CD4-positive, CD25-positive, alpha-beta regulatory T cell (primary cell): ENCODE data around the gene ISX. TPM values are rescaled to one million over a fixed set of nuclear protein-coding genes. Genes with fewer than 3 reads are reported as not detected.
"Not testable (repeated sequence)": the region's sequence is repeated elsewhere in the genome, so short reads cannot be mapped to it uniquely, and the experiment has no call there.

ENCODE experiments used
- ATAC-seq, 2 donors: fragments of 150-1000 bp; cut with Tn5 transposase; one replicate each; pipeline ENCODE4 v1.10.0; 2021; ENCODE audit warnings: low read depth in 2 of 2, moderate number of reproducible peaks in 2 of 2, moderate library complexity in 1 of 2
- DNase-seq, 3 donors: peaks; one replicate each; pipeline versions ENCODE4 v3.0.0 to v3.0.0-alpha.2; 2012 to 2022; ENCODE audit warnings: mixed read lengths in 1 of 3
- H3K27ac ChIP-seq: one replicate; pipeline ENCODE4 v1.7.0; 2013; ENCODE audit warnings: mild to moderate bottlenecking, low read length; ENCODE audit not compliant: insufficient read depth, poor library complexity, severe bottlenecking
- H3K27me3 ChIP-seq: one replicate; pipeline ENCODE4 v1.7.0; 2013; ENCODE audit warnings: low read length; ENCODE audit not compliant: control insufficient read depth, insufficient read depth
- H3K36me3 ChIP-seq: one replicate; pipeline ENCODE4 v1.7.0; 2013; ENCODE audit warnings: mild to moderate bottlenecking, low read length, moderate library complexity; ENCODE audit not compliant: control insufficient read depth, insufficient read depth
- H3K4me1 ChIP-seq: 2 replicates; pipeline ENCODE4 v1.7.0; 2013; ENCODE audit warnings: mild to moderate bottlenecking, low read length; ENCODE audit not compliant: insufficient read depth, control insufficient read depth, poor library complexity, severe bottlenecking
- H3K4me3 ChIP-seq: one replicate; pipeline ENCODE4 v1.7.0; 2013; ENCODE audit warnings: low read depth, mild to moderate bottlenecking, low read length, moderate library complexity
- H3K9me3 ChIP-seq, 2 experiments: 1 replicate in 1 of 2; 2 replicates in 1 of 2; pipeline ENCODE4 v1.7.0; 2013; ENCODE audit warnings: low read length in 2 of 2, mild to moderate bottlenecking in 1 of 2, moderate library complexity in 1 of 2; ENCODE audit not compliant: control insufficient read depth in 2 of 2
- H3K27ac Mint-ChIP-seq, 3 donors: one replicate each; pipeline ENCODE4 v1.8.0; 2020 to 2022; ENCODE audit warnings: mild to moderate bottlenecking in 3 of 3, mixed read lengths in 3 of 3, moderate library complexity in 2 of 3
- H3K27me3 Mint-ChIP-seq: one replicate; pipeline ENCODE4 v1.8.0; 2022; ENCODE audit warnings: mild to moderate bottlenecking, mixed read lengths
- H3K36me3 Mint-ChIP-seq: one replicate; pipeline ENCODE4 v1.8.0; 2020; ENCODE audit warnings: mixed read lengths
- H3K4me1 Mint-ChIP-seq, 4 donors: one replicate each; pipeline ENCODE4 v1.8.0; 2020 to 2022; ENCODE audit warnings: mixed read lengths in 4 of 4, mild to moderate bottlenecking in 1 of 4
- H3K4me3 Mint-ChIP-seq, 4 donors: one replicate each; pipeline ENCODE4 v1.8.0; 2020 to 2022; ENCODE audit warnings: mild to moderate bottlenecking in 4 of 4, mixed read lengths in 4 of 4, moderate library complexity in 3 of 4
- H3K9me3 Mint-ChIP-seq, 7 donors: one replicate each; pipeline ENCODE4 v1.8.0; 2020 to 2022; ENCODE audit warnings: mixed read lengths in 7 of 7, mild to moderate bottlenecking in 3 of 7, moderate library complexity in 2 of 7
- polyA plus RNA-seq, 4 donors: library from polyadenylated mRNA; unstranded; fragments of 300-500 nt; fragmentation: Illumina TruSeq; gene quantifications; one replicate each; pipeline ENCODE4 v1.2.3, GENCODE V29; 2021
- total RNA-seq: library from RNA; stranded (reverse); gene quantifications from one replicate; pipeline ENCODE4 v1.2.3, GENCODE V29; 2022

Gene ISX
- total and polyA plus RNA-seq, 5 donors from 2014 or later = not detected

- Mint-ChIP-seq H3K27me3 (peaks cover 13% of the 10 kb centered on the region), H3K27ac (peak overlapping the region in 1 of 3 donors; percentile 6)
- not testable (repeated sequence) for H3K36me3 Mint-ChIP-seq, H3K4me3 ChIP-seq, H3K9me3 Mint-ChIP-seq, H3K4me3 Mint-ChIP-seq, H3K27me3 ChIP-seq, ATAC-seq, H3K27ac ChIP-seq, H3K36me3 ChIP-seq, H3K4me1 Mint-ChIP-seq, H3K9me3 ChIP-seq, H3K4me1 ChIP-seq, DNase-seq
These were observed 35.8 kb upstream of the ISX start for GRCh38 chr22:35030112-35030511.

GRCh38 chr22:35032571-35032970 lies 33.4 kb upstream of the ISX start:
- H3K27ac Mint-ChIP-seq = no peak overlapping the region
- no peak overlapping the region for H3K27ac ChIP-seq
- no peak for DNase-seq

GRCh38 chr22:35033635-35034296 lies 32.2 kb upstream of the ISX start:
- H3K27me3 ChIP-seq = no peaks in the 10 kb centered on the region
- ATAC-seq (no peak), DNase-seq (no peak)
- Mint-ChIP-seq H3K36me3 (peaks cover 3% of the 10 kb centered on the region), H3K27ac (no peak overlapping the region), H3K27me3 (peaks cover 4% of the 10 kb centered on the region), H3K4me3 (no peak overlapping the region), H3K4me1 (no peaks in the 10 kb centered on the region), H3K9me3 (no peaks in the 10 kb centered on the region)
- no peaks in the 10 kb centered on the region for H3K36me3 ChIP-seq
- no peak overlapping the region for H3K4me3 ChIP-seq
- H3K27ac ChIP-seq = no peak overlapping the region
- no peaks in the 10 kb centered on the region for H3K4me1 ChIP-seq
- H3K9me3 ChIP-seq = no peaks in the 10 kb centered on the region

More at GRCh38 chr22:35032571-35032970, 33.4 kb upstream of the ISX start:
- H3K27me3 ChIP-seq = no peaks in the 10 kb centered on the region
- H3K9me3 ChIP-seq = no peaks in the 10 kb centered on the region
- Mint-ChIP-seq H3K4me1 (no peaks in the 10 kb centered on the region), H3K36me3 (peaks cover 1% of the 10 kb centered on the region), H3K9me3 (peaks cover 0 to 2% (median 0%) of the 10 kb centered on the region in 7 donors), H3K27me3 (peaks cover 11% of the 10 kb centered on the region), H3K4me3 (no peak overlapping the region)
- H3K4me3 ChIP-seq = no peak overlapping the region
- ATAC-seq = no peak
- no peaks in the 10 kb centered on the region for H3K36me3 ChIP-seq
- H3K4me1 ChIP-seq = no peaks in the 10 kb centered on the region

GRCh38 chr22:35034963-35035362 lies 31.0 kb upstream of the ISX start:
- Histone ChIP-seq H3K4me1 (no peaks in the 10 kb centered on the region), H3K36me3 (no peaks in the 10 kb centered on the region), H3K4me3 (no peak overlapping the region), H3K9me3 (no peaks in the 10 kb centered on the region), H3K27ac (no peak overlapping the region), H3K27me3 (no peaks in the 10 kb centered on the region)
- no peak for ATAC-seq
- no peak for DNase-seq
- Mint-ChIP-seq H3K27me3 (no peaks in the 10 kb centered on the region), H3K27ac (no peak overlapping the region), H3K4me3 (no peak overlapping the region), H3K4me1 (no peaks in the 10 kb centered on the region), H3K9me3 (peaks cover 0 to 1% (median 0%) of the 10 kb centered on the region in 7 donors), H3K36me3 (peaks cover 3% of the 10 kb centered on the region)

DNA sequence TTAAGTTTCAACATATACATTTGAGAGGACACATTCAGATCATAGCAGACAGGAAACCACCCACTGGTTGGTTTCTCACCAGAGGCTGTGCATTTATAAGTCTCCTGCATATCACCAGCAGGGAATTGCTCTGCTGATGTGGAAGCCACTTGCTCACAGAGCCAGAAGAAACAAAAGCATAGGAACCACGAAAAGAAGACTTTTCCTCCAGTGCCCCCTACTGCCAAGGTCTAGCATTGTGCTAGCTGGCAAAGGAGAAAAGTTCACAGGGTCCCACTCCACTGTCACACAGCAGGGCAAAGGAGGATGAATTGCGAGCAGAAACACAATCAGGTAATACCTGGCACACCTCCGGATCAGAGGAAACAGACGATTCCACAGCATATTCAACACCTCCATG lies 28.9 kb upstream of the ISX start:
- Mint-ChIP-seq H3K9me3 (peaks cover 0 to 2% (median 0%) of the 10 kb centered on the region in 7 donors), H3K27ac (no peak overlapping the region), H3K4me3 (no peak overlapping the region), H3K36me3 (peaks cover 3% of the 10 kb centered on the region), H3K27me3 (no peaks in the 10 kb centered on the region), H3K4me1 (no peaks in the 10 kb centered on the region)
- no peaks in the 10 kb centered on the region for H3K4me1 ChIP-seq
- ATAC-seq (no peak), DNase-seq (no peak)
- no peaks in the 10 kb centered on the region for H3K36me3 ChIP-seq
- no peak overlapping the region for H3K4me3 ChIP-seq
- no peaks in the 10 kb centered on the region for H3K27me3 ChIP-seq
- H3K27ac ChIP-seq = no peak overlapping the region
- H3K9me3 ChIP-seq = no peaks in the 10 kb centered on the region

GRCh38 chr22:35039625-35040024 lies 26.3 kb upstream of the ISX start:
- Histone ChIP-seq H3K27ac (no peak overlapping the region), H3K27me3 (peaks cover 2% of the 10 kb centered on the region), H3K4me3 (no peak overlapping the region), H3K4me1 (no peaks in the 10 kb centered on the region), H3K9me3 (no peaks in the 10 kb centered on the region), H3K36me3 (no peaks in the 10 kb centered on the region)
- peaks cover 3% of the 10 kb centered on the region for H3K36me3 Mint-ChIP-seq
- H3K4me1 Mint-ChIP-seq = no peaks in the 10 kb centered on the region
- DNase-seq = no peak
- no peaks in the 10 kb centered on the region for H3K27me3 Mint-ChIP-seq
- H3K9me3 Mint-ChIP-seq = peaks cover 0 to 7% (median 0%) of the 10 kb centered on the region in 7 donors
- no peak for ATAC-seq
- H3K27ac Mint-ChIP-seq = peak overlapping the region in 1 of 3 donors; percentile 12
- no peak overlapping the region for H3K4me3 Mint-ChIP-seq

DNA sequence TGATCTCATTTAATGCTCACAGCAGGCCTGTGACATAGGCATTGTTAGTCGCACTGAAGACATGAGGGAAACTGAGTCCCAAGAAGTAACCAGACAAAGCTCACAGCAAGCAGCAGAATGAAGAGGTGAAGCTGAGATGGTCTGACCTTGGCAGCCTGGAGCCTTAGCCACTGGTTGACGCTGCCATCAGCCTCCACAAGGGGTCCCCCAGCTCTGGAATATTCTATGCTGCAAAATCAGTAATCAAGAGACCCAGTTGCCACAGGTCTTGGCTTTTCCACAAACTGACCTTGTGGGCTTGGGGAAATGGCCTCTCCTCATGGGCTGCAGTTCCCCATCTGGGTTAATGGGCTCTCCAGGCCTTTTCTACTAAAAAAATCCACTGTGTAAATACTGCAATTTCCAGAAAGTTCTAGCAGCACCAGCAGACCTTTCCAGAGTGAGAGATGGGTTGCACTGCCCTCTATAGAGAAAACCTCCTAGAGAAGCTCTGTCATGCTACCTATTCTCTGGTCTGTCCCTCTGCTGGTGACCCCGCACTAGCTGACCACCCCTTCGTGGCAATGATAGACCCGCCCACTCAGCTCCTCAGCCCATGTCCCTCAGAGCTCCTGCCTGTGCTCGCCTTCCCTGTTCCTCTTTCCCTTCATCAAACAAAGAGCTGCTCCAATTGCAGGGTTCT lies 22.6 kb upstream of the ISX start:
- Mint-ChIP-seq H3K27ac (no peak overlapping the region), H3K27me3 (no peaks in the 10 kb centered on the region), H3K4me3 (no peak overlapping the region), H3K4me1 (no peaks in the 10 kb centered on the region), H3K36me3 (no peaks in the 10 kb centered on the region), H3K9me3 (peaks cover 0 to 7% (median 0%) of the 10 kb centered on the region in 7 donors)
- no peak overlapping the region for H3K27ac ChIP-seq
- DNase-seq (no peak), ATAC-seq (no peak)
- H3K4me1 ChIP-seq = no peaks in the 10 kb centered on the region
- no peaks in the 10 kb centered on the region for H3K36me3 ChIP-seq
- peaks cover 0 to 3% of the 10 kb centered on the region in 2 experiments for H3K9me3 ChIP-seq
- no peak overlapping the region for H3K4me3 ChIP-seq
- peaks cover 2% of the 10 kb centered on the region for H3K27me3 ChIP-seq

DNA sequence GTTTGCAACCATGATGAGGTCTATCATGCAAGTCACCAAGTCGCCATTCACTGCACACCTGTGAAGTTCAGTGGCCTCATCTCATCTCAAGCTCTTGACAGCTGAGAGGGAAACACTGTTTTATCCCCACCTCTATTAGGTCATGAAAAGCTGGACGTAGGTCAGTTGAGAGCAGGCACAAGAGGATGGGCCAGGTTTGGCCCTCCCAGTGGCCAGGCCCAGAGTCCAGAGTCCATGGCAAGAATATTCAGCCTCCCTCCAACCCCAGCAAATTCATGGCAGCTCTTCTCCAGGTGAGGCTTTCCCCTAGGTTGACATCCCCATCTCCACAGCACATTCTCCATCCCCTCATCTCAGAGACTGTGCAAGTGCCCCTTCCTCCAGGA lies 22.0 kb upstream of the ISX start:
- H3K9me3 ChIP-seq = peaks cover 0 to 3% of the 10 kb centered on the region in 2 experiments
- H3K4me3 ChIP-seq = no peak overlapping the region
- H3K27ac ChIP-seq = no peak overlapping the region
- no peak for ATAC-seq
- Mint-ChIP-seq H3K4me3 (no peak overlapping the region), H3K27me3 (no peaks in the 10 kb centered on the region), H3K9me3 (peaks cover 0 to 8% (median 0%) of the 10 kb centered on the region in 7 donors), H3K36me3 (no peaks in the 10 kb centered on the region), H3K27ac (no peak overlapping the region), H3K4me1 (no peaks in the 10 kb centered on the region)
- no peaks in the 10 kb centered on the region for H3K36me3 ChIP-seq
- DNase-seq = no peak
- H3K27me3 ChIP-seq = peaks cover 2% of the 10 kb centered on the region
- H3K4me1 ChIP-seq = no peaks in the 10 kb centered on the region
